Vagina (tissue), 2 donors: ENCODE results near the gene ISLR. TPM values are rescaled to one million over a fixed set of nuclear protein-coding genes. Genes with fewer than 3 reads are reported as not detected.

Source experiments
- DNase-seq, 2 donors: peaks; one replicate each; pipeline ENCODE4 v3.0.0-alpha.2; 2017; ENCODE audit errors: extremely low spot score in 2 of 2
- H3K27ac ChIP-seq: fragments of 200-600 bp; sonication (generic); one replicate; pipeline ENCODE4 v1.5.1; 2019
- H3K27me3 ChIP-seq: fragments of 200-600 bp; sonication (generic); one replicate; pipeline ENCODE4 v1.5.1; 2019
- H3K36me3 ChIP-seq, 2 donors: fragments of 200-600 bp; sonication (generic); one replicate each; pipeline ENCODE4 v1.5.1; 2017 to 2019
- H3K4me1 ChIP-seq: fragments of 200-600 bp; sonication (generic); one replicate; pipeline ENCODE4 v1.5.1; 2019
- H3K4me3 ChIP-seq, 2 donors: fragments of 200-600 bp; sonication (generic); 1 replicate in 1 of 2; 2 replicates in 1 of 2; pipeline ENCODE4 v1.5.1; 2016 to 2019
- H3K9me3 ChIP-seq: fragments of 200-600 bp; sonication (generic); one replicate; pipeline ENCODE4 v1.5.1; 2019
- POLR2A ChIP-seq, 2 donors: fragments of 450-650 bp; IDR thresholded peaks; one replicate each; pipeline ENCODE4 v1.6.1; 2017; ENCODE audit warnings: antibody characterized with exemption in 2 of 2, mild to moderate bottlenecking in 2 of 2, moderate library complexity in 2 of 2
- POLR2AphosphoS5 ChIP-seq, 2 donors: sonication (generic); formaldehyde crosslinking; IDR thresholded peaks; one replicate each; pipeline ENCODE4 v1.9.0; 2017; ENCODE audit warnings: antibody characterized with exemption in 2 of 2, mild to moderate bottlenecking in 2 of 2, low read depth in 1 of 2; ENCODE audit not compliant: insufficient read depth in 1 of 2
- intact Hi-C: fragments of 100-400 bp; cut with DNase I; formaldehyde crosslinking; loops from one replicate; pipeline ENCODE4 v1.15.1; 2023
- total RNA-seq: library from RNA; depleted of rRNA; stranded (reverse); fragments of >200 nt; gene quantifications from one replicate; pipeline ENCODE4 v1.2.3, GENCODE V29; 2016
- TF ChIP-seq, protein P1 (sequence below), 3 experiments: fragments of 450-650 bp in 2 of 3; fragments of 200-600 bp in 1 of 3; sonication (generic) in 1 of 3; IDR thresholded peaks; one replicate each; pipeline ENCODE4 v1.5.1; 2017 to 2019; ENCODE audit warnings: antibody characterized with exemption in 3 of 3, mild to moderate bottlenecking in 2 of 3, moderate library complexity in 2 of 3

The ISLR gene
- total RNA-seq, 1 donor from 2014 or later, result 208 TPM

DNA sequence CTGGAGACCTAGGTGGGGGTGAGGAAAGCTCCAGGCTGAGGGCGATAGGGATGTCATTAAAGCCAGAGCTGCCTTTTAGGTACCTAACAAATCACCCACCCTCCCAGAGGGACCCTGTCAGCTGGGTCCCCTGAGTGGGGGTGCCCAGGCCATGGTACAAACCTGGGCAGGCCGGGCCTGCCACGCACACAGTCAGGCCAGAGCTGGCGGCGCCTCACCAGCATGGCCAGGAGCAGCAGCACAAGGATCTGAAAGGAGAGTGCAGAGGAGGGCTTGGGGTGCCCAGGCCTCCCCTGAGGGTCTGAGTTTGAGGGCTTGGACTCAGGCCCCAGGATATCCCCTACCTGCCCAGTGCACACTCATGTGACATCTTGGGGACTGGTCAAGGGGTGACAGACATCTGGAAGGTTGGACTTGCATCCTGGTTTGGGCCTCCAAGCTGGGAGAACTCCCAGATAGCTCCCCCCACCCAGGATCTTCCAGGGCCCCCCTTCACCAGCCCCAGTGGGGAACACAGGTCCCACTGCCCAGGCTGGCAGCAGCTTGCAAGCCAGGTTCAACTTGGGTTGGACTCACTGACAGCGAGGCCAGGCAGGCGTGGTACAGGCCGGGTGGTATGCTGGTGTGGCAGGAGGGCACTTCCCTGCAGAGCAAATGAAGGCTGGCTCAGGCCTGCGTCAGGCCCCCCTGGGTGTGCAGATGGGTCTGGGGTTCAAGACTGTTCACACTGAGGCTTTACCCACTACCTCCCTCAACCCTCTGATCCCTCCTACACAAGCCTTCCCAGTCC lies 23.9 kb downstream of the ISLR start:
- H3K36me3 ChIP-seq, result no peaks in the 10 kb centered on the region
- DNase-seq, result no peak
- H3K27ac ChIP-seq, result no peak overlapping the region
- no peaks in the 10 kb centered on the region for H3K27me3 ChIP-seq
- no peak overlapping the region for H3K4me3 ChIP-seq
- H3K4me1 ChIP-seq, result peaks cover 43% of the 10 kb centered on the region
- H3K9me3 ChIP-seq, result no peaks in the 10 kb centered on the region
- TF ChIP-seq POLR2AphosphoS5 (IDR thresholded peaks at IDR 0.05; ENCODE audit: insufficient read depth in 1 of 2, low read depth in 1 of 2), result no peak
- TF ChIP-seq, protein P1, sequence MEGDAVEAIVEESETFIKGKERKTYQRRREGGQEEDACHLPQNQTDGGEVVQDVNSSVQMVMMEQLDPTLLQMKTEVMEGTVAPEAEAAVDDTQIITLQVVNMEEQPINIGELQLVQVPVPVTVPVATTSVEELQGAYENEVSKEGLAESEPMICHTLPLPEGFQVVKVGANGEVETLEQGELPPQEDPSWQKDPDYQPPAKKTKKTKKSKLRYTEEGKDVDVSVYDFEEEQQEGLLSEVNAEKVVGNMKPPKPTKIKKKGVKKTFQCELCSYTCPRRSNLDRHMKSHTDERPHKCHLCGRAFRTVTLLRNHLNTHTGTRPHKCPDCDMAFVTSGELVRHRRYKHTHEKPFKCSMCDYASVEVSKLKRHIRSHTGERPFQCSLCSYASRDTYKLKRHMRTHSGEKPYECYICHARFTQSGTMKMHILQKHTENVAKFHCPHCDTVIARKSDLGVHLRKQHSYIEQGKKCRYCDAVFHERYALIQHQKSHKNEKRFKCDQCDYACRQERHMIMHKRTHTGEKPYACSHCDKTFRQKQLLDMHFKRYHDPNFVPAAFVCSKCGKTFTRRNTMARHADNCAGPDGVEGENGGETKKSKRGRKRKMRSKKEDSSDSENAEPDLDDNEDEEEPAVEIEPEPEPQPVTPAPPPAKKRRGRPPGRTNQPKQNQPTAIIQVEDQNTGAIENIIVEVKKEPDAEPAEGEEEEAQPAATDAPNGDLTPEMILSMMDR (IDR thresholded peaks at IDR 0.05), result no peak
- no peak for TF ChIP-seq POLR2A (IDR thresholded peaks at IDR 0.05)
- intact Hi-C loops, result no loop called here

DNA sequence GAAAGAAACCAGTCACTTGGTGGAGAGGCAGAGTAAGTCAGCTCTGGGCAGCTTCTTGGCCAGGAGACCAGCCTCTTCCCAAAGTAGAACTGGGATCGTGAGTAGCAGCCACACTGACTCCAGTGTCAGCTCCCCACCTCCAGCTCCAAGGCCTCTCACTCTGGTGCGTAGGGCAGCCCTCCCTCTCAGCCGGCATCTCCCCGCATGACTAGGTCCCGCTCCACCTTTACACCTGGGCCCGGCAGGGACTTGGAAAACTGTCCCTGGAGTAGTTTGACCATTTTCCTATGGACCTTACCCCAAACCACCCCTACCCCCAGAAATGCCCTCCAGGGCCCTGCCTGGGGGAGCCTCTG lies 25.8 kb downstream of the ISLR start:
- no peak for DNase-seq
- intact Hi-C loops, result no loop called here
- no peaks in the 10 kb centered on the region for H3K9me3 ChIP-seq
- TF ChIP-seq POLR2A (IDR thresholded peaks at IDR 0.05), result no peak
- TF ChIP-seq, protein P1 (IDR thresholded peaks at IDR 0.05), result no peak
- H3K27me3 ChIP-seq, result no peaks in the 10 kb centered on the region
- peaks cover 56% of the 10 kb centered on the region for H3K4me1 ChIP-seq
- no peak overlapping the region for H3K4me3 ChIP-seq
- H3K36me3 ChIP-seq, result no peaks in the 10 kb centered on the region
- no peak overlapping the region for H3K27ac ChIP-seq

DNA sequence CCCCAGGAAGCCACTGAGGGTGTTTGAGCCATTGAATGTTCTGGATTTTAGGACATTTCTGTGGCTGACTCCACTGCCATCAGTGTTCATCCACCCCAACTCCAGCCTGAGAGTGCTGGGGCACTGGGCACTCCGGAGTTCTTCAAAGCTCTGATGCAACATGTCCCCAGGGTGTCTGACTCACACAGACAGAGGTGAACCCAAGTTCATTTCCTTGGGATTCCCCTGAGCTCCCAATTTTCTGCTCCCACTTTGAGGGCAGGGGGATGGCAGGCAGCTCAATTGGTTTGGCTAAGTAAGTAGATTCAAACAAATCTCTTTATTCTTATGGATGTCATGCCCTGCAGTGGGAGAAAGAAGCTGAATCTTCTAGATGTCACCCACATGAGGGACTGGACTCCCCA lies 26.9 kb downstream of the ISLR start:
- Histone ChIP-seq H3K4me1 (peaks cover 56% of the 10 kb centered on the region), H3K27me3 (no peaks in the 10 kb centered on the region), H3K9me3 (no peaks in the 10 kb centered on the region), H3K36me3 (no peaks in the 10 kb centered on the region), H3K4me3 (no peak overlapping the region), H3K27ac (peak overlapping the region; percentile 72)
- TF ChIP-seq POLR2A (IDR thresholded peaks at IDR 0.05), result no peak
- TF ChIP-seq, protein P1 (IDR thresholded peaks at IDR 0.05), result no peak
- no peak for TF ChIP-seq POLR2AphosphoS5 (IDR thresholded peaks at IDR 0.05; ENCODE audit: insufficient read depth in 1 of 2, low read depth in 1 of 2)
- intact Hi-C loops, result no loop called here
- DNase-seq, result no peak

DNA sequence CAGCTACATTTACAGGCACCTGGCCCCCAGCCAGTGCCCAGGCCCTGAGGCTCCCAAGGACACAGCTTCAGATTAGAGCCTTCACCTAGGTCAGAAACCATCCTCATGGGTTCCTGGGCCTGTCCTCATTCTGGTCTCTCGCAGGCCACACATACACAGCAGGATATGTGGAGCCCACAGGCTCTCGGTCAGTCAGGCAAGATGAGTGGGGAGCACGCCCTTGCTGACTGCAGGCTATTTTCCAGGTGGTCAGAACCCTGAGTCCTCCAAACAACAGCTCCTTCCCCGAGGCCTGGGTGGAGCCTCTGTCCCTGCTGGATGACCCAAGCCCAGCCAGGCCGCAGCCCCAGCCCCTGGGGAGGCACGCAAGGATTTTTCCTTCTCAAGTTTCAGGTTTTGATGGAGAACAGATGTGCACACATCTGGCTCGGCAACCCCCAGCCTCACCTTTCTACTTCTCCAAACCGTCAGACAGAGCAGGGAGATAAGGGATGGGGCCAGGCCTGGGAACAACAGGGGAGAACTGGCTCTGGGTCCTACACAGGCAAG lies 27.4 kb downstream of the ISLR start:
- no peak overlapping the region for H3K4me3 ChIP-seq
- intact Hi-C loops, result no loop called here
- H3K27me3 ChIP-seq, result no peaks in the 10 kb centered on the region
- H3K27ac ChIP-seq, result peak overlapping the region; percentile 72
- peaks cover 53% of the 10 kb centered on the region for H3K4me1 ChIP-seq
- DNase-seq, result no peak
- TF ChIP-seq POLR2AphosphoS5 (IDR thresholded peaks at IDR 0.05; ENCODE audit: insufficient read depth in 1 of 2, low read depth in 1 of 2), result peak in 1 of 2 donors; percentile 37
- TF ChIP-seq POLR2A (IDR thresholded peaks at IDR 0.05), result no peak
- TF ChIP-seq, protein P1 (IDR thresholded peaks at IDR 0.05), result no peak
- no peaks in the 10 kb centered on the region for H3K9me3 ChIP-seq
- no peaks in the 10 kb centered on the region for H3K36me3 ChIP-seq
